Subcutaneous abdominal adipose tissue (tissue), 5 donors: Measurements from ENCODE around the gene MFRP.

Source experiments
- H3K27ac ChIP-seq: one replicate; pipeline ENCODE4 v1.7.0; 2013; ENCODE audit warnings: low read depth, mild to moderate bottlenecking, inconsistent platforms, low read length, moderate library complexity
- H3K27me3 ChIP-seq, 5 donors: one replicate each; pipeline ENCODE4 v1.7.0; 2013; ENCODE audit warnings: low read length in 5 of 5, inconsistent platforms in 1 of 5; ENCODE audit not compliant: control insufficient read depth in 5 of 5, insufficient read depth in 4 of 5
- H3K36me3 ChIP-seq, 5 donors: one replicate each; pipeline ENCODE4 v1.7.0; 2013; ENCODE audit warnings: low read length in 5 of 5; ENCODE audit not compliant: control insufficient read depth in 5 of 5, insufficient read depth in 5 of 5
- H3K4me1 ChIP-seq, 5 donors: one replicate each; pipeline ENCODE4 v1.7.0; 2013; ENCODE audit warnings: low read length in 5 of 5, mild to moderate bottlenecking in 3 of 5, moderate library complexity in 1 of 5; ENCODE audit not compliant: control insufficient read depth in 5 of 5, insufficient read depth in 5 of 5
- H3K4me3 ChIP-seq, 5 donors: one replicate each; pipeline ENCODE4 v1.7.0; 2013; ENCODE audit warnings: low read length in 5 of 5, low read depth in 1 of 5
- H3K9ac ChIP-seq, 5 donors: one replicate each; pipeline ENCODE4 v1.7.0; 2013; ENCODE audit warnings: low read length in 5 of 5, mild to moderate bottlenecking in 4 of 5, moderate library complexity in 3 of 5
- H3K9me3 ChIP-seq, 5 donors: one replicate each; pipeline ENCODE4 v1.7.0; 2013; ENCODE audit warnings: low read length in 5 of 5; ENCODE audit not compliant: control insufficient read depth in 5 of 5
- donor health status: healthy.
- donor health status: healthy.
- donor health status: healthy.
- donor health status: healthy.
- donor health status: healthy.

Gene MFRP

DNA sequence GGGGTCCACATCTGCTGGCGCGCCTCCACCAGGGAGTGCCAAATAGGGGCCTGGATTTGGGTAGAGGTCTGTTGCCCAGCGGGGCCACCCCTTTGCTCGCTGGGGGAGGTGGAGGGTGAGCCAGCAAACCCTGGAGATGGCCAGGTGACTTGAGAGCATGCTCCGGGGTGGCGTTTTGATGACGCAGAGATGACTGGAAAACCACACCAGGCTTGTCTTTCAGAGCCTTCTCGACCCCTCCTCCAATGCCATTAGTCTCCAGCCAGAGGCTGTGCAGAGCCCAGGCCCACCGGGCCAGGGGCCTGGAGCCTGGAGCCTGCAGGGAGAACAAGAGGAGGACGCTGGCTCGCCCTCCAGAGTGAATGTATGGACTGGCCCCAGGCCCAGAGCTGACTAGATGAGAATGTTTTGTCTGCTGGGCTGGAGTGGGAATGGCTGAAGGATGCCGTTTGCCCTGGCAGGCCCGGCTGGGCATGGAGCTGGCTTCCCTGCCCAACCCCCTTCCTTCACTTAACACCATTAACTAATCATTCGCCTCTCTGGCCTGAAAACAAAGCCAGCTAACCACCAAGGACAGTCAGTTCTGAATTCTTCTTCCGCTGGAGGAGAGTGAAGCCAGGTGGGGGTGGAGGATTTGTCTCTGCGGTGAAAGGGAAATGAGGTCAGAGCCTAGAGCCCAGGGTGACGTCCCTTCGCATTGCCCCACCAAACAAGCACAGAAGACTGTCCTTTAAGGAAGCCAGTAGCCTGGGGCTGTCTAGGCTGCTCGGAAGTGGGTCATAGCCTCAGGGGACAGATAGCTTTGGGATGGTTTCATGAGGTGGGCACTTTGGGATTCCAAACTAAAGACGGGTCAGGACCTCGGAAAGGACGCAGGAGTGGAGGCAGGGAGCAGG, 28.0 kb downstream of the MFRP start:
- H3K4me3 ChIP-seq, result peak overlapping the region in 3 of 5 donors; percentile 6 to 82 (median 57)
- H3K36me3 ChIP-seq, result peaks cover 3 to 15% (median 12%) of the 10 kb centered on the region in 5 donors
- no peaks in the 10 kb centered on the region for H3K9me3 ChIP-seq
- H3K9ac ChIP-seq, result peak overlapping the region; percentile 39 to 82 (median 64)
- peak overlapping the region; percentile 85 for H3K27ac ChIP-seq
- H3K4me1 ChIP-seq, result peaks cover 12 to 87% (median 77%) of the 10 kb centered on the region in 5 donors
- H3K27me3 ChIP-seq, result peaks cover 0 to 10% (median 6%) of the 10 kb centered on the region in 5 donors

DNA sequence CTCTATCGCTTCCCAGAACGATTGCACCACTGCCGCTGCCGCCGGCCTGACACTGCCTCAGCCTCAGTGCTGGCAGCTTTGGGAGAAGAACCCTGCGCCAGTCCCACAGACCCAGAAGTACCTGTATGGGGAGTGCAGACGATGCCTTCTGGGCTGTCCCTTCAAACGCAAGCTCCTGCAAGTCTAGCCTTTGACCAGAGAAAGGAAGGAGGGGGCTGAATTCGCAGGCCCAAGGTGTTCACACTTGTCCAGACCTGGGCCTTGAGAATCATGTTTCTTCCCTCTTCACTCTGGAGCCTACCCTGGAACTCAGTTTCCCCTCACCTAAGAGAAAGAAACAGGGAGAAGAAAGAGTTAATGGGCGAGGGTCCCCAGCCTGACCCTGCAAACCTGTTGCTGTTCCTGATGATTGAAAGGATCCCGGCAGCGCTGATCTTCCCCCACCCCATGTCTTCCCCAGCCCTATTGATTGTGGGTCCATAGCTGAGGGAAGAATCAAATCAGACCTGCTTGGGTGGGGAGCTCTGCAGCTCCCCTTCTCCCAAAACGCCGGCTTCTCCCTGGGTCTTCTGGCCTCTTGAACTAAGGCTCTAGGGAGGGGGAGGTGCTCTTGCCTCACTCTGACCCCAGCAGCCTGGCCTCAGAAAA, 28.8 kb downstream of the MFRP start:
- Histone ChIP-seq H3K27ac (peak overlapping the region; percentile 85), H3K9me3 (no peaks in the 10 kb centered on the region), H3K4me1 (peaks cover 12 to 93% (median 77%) of the 10 kb centered on the region in 5 donors), H3K9ac (peak overlapping the region; percentile 56 to 83 (median 74)), H3K27me3 (peaks cover 0 to 10% (median 6%) of the 10 kb centered on the region in 5 donors), H3K36me3 (peaks cover 3 to 22% (median 17%) of the 10 kb centered on the region in 5 donors), H3K4me3 (peak overlapping the region; percentile 29 to 82 (median 57))

DNA sequence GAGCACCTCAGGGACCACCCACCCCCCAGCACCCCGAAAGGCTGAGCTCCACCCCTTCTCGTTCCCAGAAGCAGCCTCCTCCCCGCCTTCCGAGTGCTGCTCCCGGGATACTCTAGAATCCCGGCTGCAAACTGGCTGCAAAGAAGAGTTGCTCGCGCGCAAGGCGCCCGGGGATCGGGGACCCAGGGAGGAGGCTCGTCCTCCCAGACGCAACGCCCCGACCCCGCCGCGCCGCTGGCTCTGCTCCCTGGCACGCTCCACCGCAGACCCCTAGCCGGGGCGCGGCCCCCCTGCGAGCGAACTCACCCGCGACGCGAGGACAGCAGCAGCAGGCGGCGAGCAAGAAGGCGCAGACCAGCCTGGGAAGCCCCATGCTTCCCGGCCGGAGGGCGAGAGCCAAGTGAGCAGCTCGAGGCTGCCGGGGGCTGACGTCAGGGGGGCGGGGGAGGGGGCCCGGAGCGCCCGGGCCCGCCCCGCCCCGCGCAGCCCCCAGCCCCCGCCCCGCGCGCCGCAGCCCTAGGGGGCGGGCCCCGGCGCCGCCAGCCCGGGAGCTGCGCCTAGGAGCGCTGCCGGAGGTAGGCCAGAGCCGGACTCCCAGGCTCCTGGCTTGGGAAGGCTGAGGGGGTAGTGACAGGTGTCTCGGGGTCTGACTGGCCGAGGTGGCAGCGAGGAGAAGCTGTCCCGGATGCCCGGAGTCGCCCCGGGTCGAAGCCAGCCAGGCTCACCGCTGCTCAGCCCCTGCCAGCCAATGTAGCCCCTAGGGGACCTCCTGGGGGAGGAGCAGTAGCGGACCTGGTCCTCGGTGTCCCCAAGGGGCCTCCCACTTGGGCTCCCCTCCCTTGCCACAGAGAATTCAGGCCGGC, 29.5 kb downstream of the MFRP start, which contains the start of gene MCAM:
MCAM (minus strand) TSS at position 402 of the 863 bp plus-strand sequence; CDS start at position 373, 29 bp downstream.
- H3K4me1 ChIP-seq, result peaks cover 12 to 94% (median 80%) of the 10 kb centered on the region in 5 donors
- peaks cover 0 to 10% (median 6%) of the 10 kb centered on the region in 5 donors for H3K27me3 ChIP-seq
- peaks cover 3 to 30% (median 24%) of the 10 kb centered on the region in 5 donors for H3K36me3 ChIP-seq
- H3K4me3 ChIP-seq, result peak within 1 kb of the TSS; percentile 74 to 93 (median 82)
- peak within 1 kb of the TSS; percentile 83 to 91 (median 87) for H3K9ac ChIP-seq
- H3K9me3 ChIP-seq, result no peaks in the 10 kb centered on the region
- H3K27ac ChIP-seq, result peak within 1 kb of the TSS; percentile 95

DNA sequence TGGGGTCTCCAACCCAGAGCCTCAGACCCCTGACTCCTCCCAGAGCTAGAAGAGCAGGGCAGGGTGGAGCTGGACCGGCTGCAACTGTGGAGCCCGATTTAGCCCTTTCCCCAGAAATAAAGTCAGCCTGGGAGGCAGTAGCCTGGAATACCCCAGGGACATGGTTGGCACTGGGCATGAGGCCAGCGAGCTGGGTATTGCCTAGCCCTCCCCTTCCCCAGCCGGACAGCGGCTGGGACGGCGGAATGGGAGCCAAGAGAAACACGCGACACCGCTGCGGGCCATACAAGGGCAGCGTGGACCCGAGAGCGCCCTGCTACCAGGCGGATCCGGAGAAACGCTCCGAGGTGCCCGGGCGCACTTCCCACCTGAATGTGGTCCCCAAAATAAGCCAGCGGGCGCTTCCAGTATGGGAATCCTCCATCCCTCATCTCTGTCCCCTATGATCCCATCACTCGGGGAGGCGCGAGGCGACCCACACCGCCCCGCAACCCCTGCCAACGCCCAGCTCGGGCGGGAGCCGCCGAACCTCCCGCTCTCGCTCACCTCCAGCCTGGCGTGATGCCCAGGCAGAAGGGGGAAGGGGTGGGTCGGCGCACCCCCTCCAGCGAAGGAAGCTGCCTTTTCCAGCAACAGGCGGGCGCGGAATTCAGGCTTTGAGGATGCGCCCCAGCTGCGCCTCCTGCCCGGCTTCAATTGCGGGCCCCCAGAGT, 30.3 kb downstream of the MFRP start:
- peak overlapping the region; percentile 74 to 93 (median 82) for H3K4me3 ChIP-seq
- peak overlapping the region; percentile 95 for H3K27ac ChIP-seq
- H3K27me3 ChIP-seq, result peaks cover 0 to 10% (median 6%) of the 10 kb centered on the region in 5 donors
- peak overlapping the region; percentile 80 to 91 (median 87) for H3K9ac ChIP-seq
- H3K4me1 ChIP-seq, result peaks cover 13 to 95% (median 79%) of the 10 kb centered on the region in 5 donors
- H3K9me3 ChIP-seq, result no peaks in the 10 kb centered on the region
- H3K36me3 ChIP-seq, result peaks cover 3 to 38% (median 32%) of the 10 kb centered on the region in 5 donors

DNA sequence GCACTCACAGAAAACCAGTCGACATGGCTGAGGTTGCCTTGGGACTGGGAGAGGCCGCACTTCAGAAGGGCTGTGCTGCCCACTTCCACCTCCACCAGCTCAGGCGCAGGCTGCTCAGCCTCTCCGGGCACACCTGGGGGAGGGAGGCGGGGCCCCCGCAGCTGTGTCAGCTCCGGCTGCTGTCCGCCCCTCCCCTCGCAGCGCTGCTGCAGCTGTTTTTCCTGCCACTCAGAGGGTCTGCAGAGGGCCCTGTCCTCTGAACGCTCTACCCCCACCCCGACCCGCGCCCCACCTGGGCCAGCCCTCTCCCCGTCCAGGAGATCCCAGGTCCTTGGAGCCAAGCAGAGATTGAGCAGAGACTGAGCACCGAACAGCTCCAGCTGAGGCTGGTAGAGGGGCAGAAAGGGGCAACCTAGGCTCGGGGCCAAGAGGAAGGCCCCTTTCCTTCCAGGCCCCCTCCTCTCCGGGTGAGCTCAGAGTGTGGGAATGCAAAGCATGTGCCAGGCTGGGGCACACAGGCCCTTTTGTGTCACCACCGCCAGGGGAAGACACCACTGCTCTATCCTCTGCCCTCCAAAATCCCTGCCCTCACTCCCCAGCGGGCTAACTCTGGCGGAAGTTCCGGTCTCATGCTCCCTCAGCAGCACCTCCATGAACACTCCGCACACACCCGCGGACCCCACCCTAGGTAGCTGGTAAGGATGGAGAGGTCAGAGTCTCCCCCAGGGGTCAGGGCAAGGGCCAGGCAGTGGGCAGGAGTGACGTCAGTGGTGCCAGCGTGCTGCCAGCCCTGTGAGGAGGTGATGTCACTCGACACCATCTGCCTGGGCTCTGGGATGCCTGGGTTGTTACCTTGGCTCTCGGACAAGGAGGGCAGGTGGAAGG, 31.1 kb downstream of the MFRP start:
- peak overlapping the region; percentile 80 to 91 (median 87) for H3K9ac ChIP-seq

DNA sequence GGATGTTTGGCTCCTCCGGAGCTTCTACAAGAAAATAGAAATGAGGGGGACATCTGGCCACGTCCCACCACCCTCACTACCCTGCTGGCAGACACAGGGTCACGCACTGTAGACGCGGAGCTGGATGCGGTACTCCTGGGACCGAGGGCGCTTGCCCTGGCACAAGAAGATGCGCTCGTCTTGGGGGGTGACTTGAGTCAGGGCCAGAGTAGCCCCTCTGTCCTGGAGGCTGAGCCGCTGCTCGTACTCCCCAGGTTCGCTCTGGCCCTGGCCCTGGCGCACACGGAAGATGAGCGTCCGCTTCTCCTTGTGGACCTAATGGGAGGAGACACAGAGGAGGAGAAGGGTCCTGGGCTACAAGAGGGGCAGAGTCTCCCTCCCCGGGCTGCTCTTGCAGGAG, 31.8 kb downstream of the MFRP start:
- H3K27ac ChIP-seq, result peak overlapping the region; percentile 95
- no peaks in the 10 kb centered on the region for H3K9me3 ChIP-seq
- H3K36me3 ChIP-seq, result peaks cover 3 to 52% (median 46%) of the 10 kb centered on the region in 5 donors
- H3K27me3 ChIP-seq, result peaks cover 0 to 7% (median 6%) of the 10 kb centered on the region in 5 donors
- peaks cover 12 to 96% (median 80%) of the 10 kb centered on the region in 5 donors for H3K4me1 ChIP-seq
- H3K9ac ChIP-seq, result peak overlapping the region; percentile 80 to 91 (median 87)
- peak overlapping the region; percentile 71 to 82 (median 77) for H3K4me3 ChIP-seq

More for the DNA sequence above, 31.1 kb downstream of the MFRP start:
- Histone ChIP-seq H3K4me3 (peak overlapping the region; percentile 74 to 93 (median 82)), H3K27ac (peak overlapping the region; percentile 95), H3K27me3 (peaks cover 0 to 7% (median 6%) of the 10 kb centered on the region in 5 donors), H3K36me3 (peaks cover 3 to 46% (median 40%) of the 10 kb centered on the region in 5 donors), H3K9me3 (no peaks in the 10 kb centered on the region), H3K4me1 (peaks cover 13 to 96% (median 79%) of the 10 kb centered on the region in 5 donors)

DNA sequence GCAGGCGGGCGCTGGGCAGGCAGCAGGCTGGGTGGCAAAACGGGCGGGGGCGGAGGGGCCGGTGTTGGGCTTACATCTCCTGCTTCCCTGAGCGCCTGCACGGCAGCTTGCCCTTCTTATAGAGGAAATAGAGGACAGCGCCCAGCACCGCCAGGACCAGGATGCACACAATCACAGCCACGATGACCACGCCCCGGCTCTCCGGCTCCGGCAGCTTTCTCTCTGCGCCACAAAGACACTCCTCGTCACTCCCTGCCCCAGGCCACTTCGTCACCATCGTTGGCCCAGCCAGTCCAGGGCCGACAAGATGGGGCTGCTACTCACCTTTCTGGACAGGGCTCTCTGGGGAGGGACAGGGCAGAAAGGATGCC, 35.8 kb downstream of the MFRP start:
- peaks cover 14 to 97% (median 72%) of the 10 kb centered on the region in 5 donors for H3K4me1 ChIP-seq
- peaks cover 0 to 4% (median 2%) of the 10 kb centered on the region in 5 donors for H3K27me3 ChIP-seq
- H3K36me3 ChIP-seq, result peaks cover 3 to 73% (median 63%) of the 10 kb centered on the region in 5 donors
- H3K9ac ChIP-seq, result peak overlapping the region in 1 of 5 donors; percentile 12
- H3K9me3 ChIP-seq, result no peaks in the 10 kb centered on the region
- H3K4me3 ChIP-seq, result no peak overlapping the region
- no peak overlapping the region for H3K27ac ChIP-seq

DNA sequence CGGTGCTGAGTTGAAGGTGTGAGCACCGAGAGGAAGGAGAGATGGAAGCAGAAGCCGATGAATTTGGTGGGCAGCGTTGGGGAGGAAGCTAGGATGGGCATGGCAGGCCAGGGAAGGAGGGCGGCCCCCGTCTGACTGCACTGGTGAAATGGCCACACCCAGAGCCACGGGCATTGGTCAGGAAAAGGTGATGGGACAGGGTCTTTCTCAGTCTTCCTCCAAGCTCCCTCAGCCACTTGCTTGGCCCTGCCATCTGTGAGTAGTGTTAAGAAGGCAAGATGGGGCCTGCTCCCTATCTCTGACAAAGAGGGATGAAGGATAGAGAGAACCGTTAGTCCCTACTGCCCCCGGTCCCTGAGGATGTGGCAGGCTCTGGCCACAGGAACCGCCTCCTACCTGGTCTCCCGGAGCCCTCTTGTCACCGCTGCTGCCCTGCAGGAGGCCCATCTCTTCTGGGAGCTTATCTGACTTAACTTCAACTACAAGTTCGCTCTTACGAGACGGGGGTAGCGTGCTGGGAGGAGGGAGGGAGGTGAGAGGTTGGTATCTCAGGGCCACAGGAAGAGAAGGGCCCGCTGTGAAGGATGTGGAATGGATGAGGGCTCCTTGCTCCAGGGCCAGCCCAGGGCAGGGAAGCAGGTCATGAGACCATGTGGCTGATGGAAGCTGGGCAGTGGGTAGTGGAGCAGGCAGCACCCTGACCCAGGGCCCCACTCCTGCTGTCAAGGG, 36.4 kb downstream of the MFRP start:
- Histone ChIP-seq H3K27ac (no peak overlapping the region), H3K4me3 (no peak overlapping the region), H3K36me3 (peaks cover 3 to 75% (median 66%) of the 10 kb centered on the region in 5 donors), H3K4me1 (peaks cover 11 to 97% (median 72%) of the 10 kb centered on the region in 5 donors), H3K27me3 (no peaks in the 10 kb centered on the region), H3K9me3 (no peaks in the 10 kb centered on the region), H3K9ac (peak overlapping the region in 1 of 5 donors; percentile 3)
